ENCODE measurements around the gene PLA2G15. TPM values are rescaled to one million over a fixed set of nuclear protein-coding genes. Genes with fewer than 3 reads are reported as not detected.

PLA2G15 gene
- polyA plus RNA-seq, 2 of the 4 experiments (the other 2 are of a cell fraction), result 4.8 to 8.7 TPM

DNA sequence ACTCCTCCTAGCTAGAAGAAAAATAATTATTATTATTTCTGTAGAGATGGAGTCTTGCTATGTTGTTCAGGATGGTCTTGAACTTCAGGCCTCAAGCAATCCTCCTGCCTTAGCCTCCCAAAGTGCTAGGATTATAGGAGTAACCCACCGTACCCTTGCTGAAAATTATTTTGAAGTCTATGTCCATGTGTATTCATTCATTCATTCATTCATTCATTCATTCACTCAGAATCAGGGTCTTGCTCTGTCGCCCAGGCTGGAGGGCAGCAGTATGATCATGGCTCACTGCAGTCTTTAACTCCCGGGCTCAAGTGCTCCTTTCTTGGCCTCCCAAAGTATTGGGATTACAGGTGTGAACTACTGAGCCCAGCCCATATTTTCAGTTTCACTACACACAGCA lies 61.5 kb downstream of the PLA2G15 start:
- H3K4me3 ChIP-seq, result no peak overlapping the region
- H3K9me3 ChIP-seq, result no peaks in the 10 kb centered on the region
- peaks cover 12% of the 10 kb centered on the region; the same call in 2 of the 3 replicates for H3K4me1 ChIP-seq
- ChIA-PET CTCF (interaction anchor here (0.8 to 3.5 kb wide), 4 partner anchors 10 to 786 kb away, joined by 3 to 16 read pairs (median 7); partner anchors contain the start of gene SLC7A6), POLR2A (no interaction called here)
- 95% methylated on average over 3 of the region's 3 CpGs for WGBS (ENCODE audit: missing lambda C conversion rate)
- ATAC-seq, result no peak
- DNase-seq (ENCODE audit: low read depth in 1 of 2, low spot score in 1 of 2), result no peak
- no peak overlapping the region for H3K4me2 ChIP-seq
- TF ChIP-seq RFX5 (IDR thresholded peaks at IDR 0.05) (no peak), HEYL (CRISPR knock-in tag; IDR thresholded peaks at IDR 0.05) (no peak), RARB (CRISPR knock-in tag; IDR thresholded peaks at IDR 0.05) (no peak), POLR2AphosphoS2 (conservative IDR thresholded peaks at IDR 0.05; ENCODE audit: low read length) (no peak), HOXA7 (CRISPR knock-in tag; IDR thresholded peaks at IDR 0.05) (no peak), NFE2L2 (conservative IDR thresholded peaks at IDR 0.05; ENCODE audit: low read length) (no peak), CHD2 (IDR thresholded peaks at IDR 0.05; ENCODE audit: low read length, partially characterized antibody) (no peak)
- TF ChIP-seq, protein P1, sequence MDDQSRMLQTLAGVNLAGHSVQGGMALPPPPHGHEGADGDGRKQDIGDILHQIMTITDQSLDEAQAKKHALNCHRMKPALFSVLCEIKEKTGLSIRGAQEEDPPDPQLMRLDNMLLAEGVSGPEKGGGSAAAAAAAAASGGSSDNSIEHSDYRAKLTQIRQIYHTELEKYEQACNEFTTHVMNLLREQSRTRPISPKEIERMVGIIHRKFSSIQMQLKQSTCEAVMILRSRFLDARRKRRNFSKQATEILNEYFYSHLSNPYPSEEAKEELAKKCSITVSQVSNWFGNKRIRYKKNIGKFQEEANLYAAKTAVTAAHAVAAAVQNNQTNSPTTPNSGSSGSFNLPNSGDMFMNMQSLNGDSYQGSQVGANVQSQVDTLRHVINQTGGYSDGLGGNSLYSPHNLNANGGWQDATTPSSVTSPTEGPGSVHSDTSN (IDR thresholded peaks at IDR 0.05), result no peak
- no peak overlapping the region for H3K27ac ChIP-seq
- no peak for FAIRE-seq

DNA sequence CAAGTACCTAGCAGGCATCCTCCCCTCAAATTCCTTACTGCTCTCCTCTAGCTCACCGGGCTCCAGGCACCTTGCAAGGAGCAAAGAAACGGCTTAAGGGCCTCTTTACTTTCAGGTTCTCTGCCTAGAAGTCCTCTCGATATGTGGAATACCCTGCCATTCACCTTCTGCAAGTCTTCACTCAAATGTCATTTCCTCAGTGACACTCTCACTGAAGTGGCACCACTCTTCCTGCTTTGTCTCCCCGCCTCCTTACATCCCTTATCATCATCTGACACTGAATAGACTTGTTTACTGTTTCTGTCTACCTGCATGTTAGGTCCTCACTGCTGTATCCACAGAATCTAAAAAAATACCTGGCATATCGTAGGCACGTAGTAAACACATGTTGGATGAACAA lies 64.6 kb downstream of the PLA2G15 start:
- POLR2A ChIA-PET, result interaction anchor here (1.7 to 3.1 kb wide), 2 partner anchors 45 to 72 kb away, joined by 8 to 47 read pairs; partner anchors contain the start of gene SLC7A6
- FAIRE-seq, result no peak
- no peak for TF ChIP-seq POLR2A (IDR thresholded peaks at IDR 0.05; ENCODE audit: low read length)
- no peak for TF ChIP-seq JUNB (IDR thresholded peaks at IDR 0.05)
- no peak for TF ChIP-seq ZSCAN20 (CRISPR knock-in tag; IDR thresholded peaks at IDR 0.05)
- no peak for TF ChIP-seq CBX2 (IDR thresholded peaks at IDR 0.05; ENCODE audit: borderline replicate concordance, low read depth)
- TF ChIP-seq SREBF2 (IDR thresholded peaks at IDR 0.05), result no peak
- TF ChIP-seq ZFP36 (IDR thresholded peaks at IDR 0.05; ENCODE audit: borderline replicate concordance, partially characterized antibody), result no peak
- no peak for TF ChIP-seq RAD21 (conservative IDR thresholded peaks at IDR 0.05 in 1 of 2, IDR thresholded peaks at IDR 0.05 in 1 of 2)
- no peak for TF ChIP-seq MYC (IDR thresholded peaks at IDR 0.05; ENCODE audit: borderline replicate concordance, low read length)
- TF ChIP-seq BHLHE40 (IDR thresholded peaks at IDR 0.05; ENCODE audit: low read depth, low read length), result no peak
- no peak for DNase-seq (ENCODE audit: low read depth in 1 of 2, low spot score in 1 of 2)
- CTCF ChIA-PET, result interaction anchor here (1.7 to 3.2 kb wide), 3 partner anchors 46 to 68 kb away, joined by 6 to 10 read pairs (median 8); partner anchors contain the start of gene SLC7A6
- ATAC-seq, result no peak
- H3K27ac ChIP-seq, result peak overlapping the region; percentile 83 to 90
- peak overlapping the region; percentile 91 for H3K4me3 ChIP-seq
- H3K9me3 ChIP-seq, result no peaks in the 10 kb centered on the region
- 39% methylated on average over 6 of the region's 6 CpGs for WGBS (ENCODE audit: missing lambda C conversion rate)
- peak overlapping the region; percentile 92 for H3K4me2 ChIP-seq
- peaks cover 21% of the 10 kb centered on the region for H3K4me1 ChIP-seq

DNA sequence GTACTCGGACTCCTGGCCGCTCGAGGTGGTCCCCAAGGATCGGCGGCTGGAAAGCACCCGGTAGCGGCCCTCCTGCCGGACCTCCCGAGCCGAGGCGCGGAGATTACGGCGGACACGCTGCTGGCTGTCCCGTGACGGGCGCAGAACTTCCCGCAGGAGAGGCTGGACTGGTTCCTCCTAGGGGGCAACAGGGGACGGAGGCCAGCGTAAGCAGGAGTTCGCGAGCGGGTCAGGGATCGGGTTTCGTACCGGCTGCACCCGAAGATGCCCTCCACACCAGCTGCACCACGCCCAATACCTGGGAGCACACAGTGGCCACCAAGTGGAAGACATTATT lies 65.2 kb downstream of the PLA2G15 start:
- CTCF ChIA-PET, result interaction anchor here (0.8 to 3.2 kb wide), 16 partner anchors 9 to 69 kb away, joined by 3 to 20 read pairs (median 4); partner anchors contain the start of gene SLC7A6
- FAIRE-seq (no peak), ATAC-seq (peak; percentile 73 to 79), DNase-seq (ENCODE audit: low read depth in 1 of 2, low spot score in 1 of 2) (no peak)
- Histone ChIP-seq H3K27ac (peak overlapping the region; percentile 83 to 90), H3K4me1 (peaks cover 21% of the 10 kb centered on the region), H3K4me3 (peak overlapping the region; percentile 91), H3K4me2 (peak overlapping the region; percentile 92), H3K9me3 (no peaks in the 10 kb centered on the region)
- under 1% methylated on average over 19 of the region's 29 CpGs for WGBS (ENCODE audit: missing lambda C conversion rate)
- no peak for TF ChIP-seq NFE2L2 (conservative IDR thresholded peaks at IDR 0.05; ENCODE audit: low read length)
- TF ChIP-seq HOXA7 (CRISPR knock-in tag; IDR thresholded peaks at IDR 0.05), result no peak
- TF ChIP-seq, protein P2, sequence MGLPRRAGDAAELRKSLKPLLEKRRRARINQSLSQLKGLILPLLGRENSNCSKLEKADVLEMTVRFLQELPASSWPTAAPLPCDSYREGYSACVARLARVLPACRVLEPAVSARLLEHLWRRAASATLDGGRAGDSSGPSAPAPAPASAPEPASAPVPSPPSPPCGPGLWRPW (IDR thresholded peaks at IDR 0.05), result no peak
- POLR2A ChIA-PET, result interaction anchor here (0.5 to 3.1 kb wide), 16 partner anchors 9 to 933 kb away, joined by 3 to 47 read pairs (median 5); partner anchors contain the start of gene SLC7A6

Small RNAs within 50 kb of the gene (small RNA-seq; reads per million reads assigned to genes)
- 0 reads per million in 6 experiments for gene RNU6-1262P

Other genes starting within 250 kb of the PLA2G15 start
- not detected in 2 replicates for gene DPEP2, start 245.9 kb upstream of the PLA2G15 start, polyA plus RNA-seq (2011; rRNA removed)
- gene DPEP2, start 245.9 kb upstream of the PLA2G15 start, polyA plus RNA-seq (2017; fragmentation: RNase III; extraction: RNeasy Plus Mini Kit Qiagen cat#74134 plus additional on column Dnase treatment), result not detected in 3 replicates
- gene DPEP2NB, start 229.5 kb upstream of the PLA2G15 start, polyA plus RNA-seq (2011; rRNA removed), result not detected in 2 replicates
- not detected in 3 replicates for gene DPEP2NB, start 229.5 kb upstream of the PLA2G15 start, polyA plus RNA-seq (2017; fragmentation: RNase III; extraction: RNeasy Plus Mini Kit Qiagen cat#74134 plus additional on column Dnase treatment)
- 14.0 and 18.3 TPM in 2 replicates for gene DDX28, start 222.1 kb upstream of the PLA2G15 start, polyA plus RNA-seq (2011; rRNA removed)
- gene DDX28, start 222.1 kb upstream of the PLA2G15 start, polyA plus RNA-seq (2017; fragmentation: RNase III; extraction: RNeasy Plus Mini Kit Qiagen cat#74134 plus additional on column Dnase treatment), result 13.8 to 14.9 TPM (median 14.6 TPM) in 3 replicates
- 20.7 and 21.5 TPM in 2 replicates for gene DUS2, start 222.1 kb upstream of the PLA2G15 start, polyA plus RNA-seq (2011; rRNA removed)
- gene DUS2, start 222.1 kb upstream of the PLA2G15 start, polyA plus RNA-seq (2017; fragmentation: RNase III; extraction: RNeasy Plus Mini Kit Qiagen cat#74134 plus additional on column Dnase treatment), result 20.8 to 22.8 TPM (median 21.7 TPM) in 3 replicates
- gene NFATC3, start 160.0 kb upstream of the PLA2G15 start, polyA plus RNA-seq (2011; rRNA removed), result 23.9 and 32.4 TPM in 2 replicates
- 11.8 to 13.3 TPM (median 12.5 TPM) in 3 replicates for gene NFATC3, start 160.0 kb upstream of the PLA2G15 start, polyA plus RNA-seq (2017; fragmentation: RNase III; extraction: RNeasy Plus Mini Kit Qiagen cat#74134 plus additional on column Dnase treatment)
- gene ESRP2, start 9.2 kb upstream of the PLA2G15 start, polyA plus RNA-seq (2011; rRNA removed), result 0.04 and 0.08 TPM in 2 replicates
- gene ESRP2, start 9.2 kb upstream of the PLA2G15 start, polyA plus RNA-seq (2017; fragmentation: RNase III; extraction: RNeasy Plus Mini Kit Qiagen cat#74134 plus additional on column Dnase treatment), result 0.07 to 0.10 TPM (median 0.09 TPM) in 3 replicates
- 32.9 and 45.3 TPM in 2 replicates for gene SLC7A6, start 19.2 kb downstream of the PLA2G15 start, polyA plus RNA-seq (2011; rRNA removed)
- 29.1 to 35.9 TPM (median 31.1 TPM) in 3 replicates for gene SLC7A6, start 19.2 kb downstream of the PLA2G15 start, polyA plus RNA-seq (2017; fragmentation: RNase III; extraction: RNeasy Plus Mini Kit Qiagen cat#74134 plus additional on column Dnase treatment)
- gene SLC7A6OS, start 65.6 kb downstream of the PLA2G15 start, polyA plus RNA-seq (2011; rRNA removed), result 11.0 and 11.9 TPM in 2 replicates
- gene SLC7A6OS, start 65.6 kb downstream of the PLA2G15 start, polyA plus RNA-seq (2017; fragmentation: RNase III; extraction: RNeasy Plus Mini Kit Qiagen cat#74134 plus additional on column Dnase treatment), result 10.4 to 11.5 TPM (median 10.9 TPM) in 3 replicates
- 37.1 and 37.6 TPM in 2 replicates for gene PRMT7, start 65.6 kb downstream of the PLA2G15 start, polyA plus RNA-seq (2011; rRNA removed)
- gene PRMT7, start 65.6 kb downstream of the PLA2G15 start, polyA plus RNA-seq (2017; fragmentation: RNase III; extraction: RNeasy Plus Mini Kit Qiagen cat#74134 plus additional on column Dnase treatment), result 44.7 to 47.2 TPM (median 46.3 TPM) in 3 replicates
- gene SMPD3, start 203.1 kb downstream of the PLA2G15 start, polyA plus RNA-seq (2011; rRNA removed), result 0.04 and 0.07 TPM in 2 replicates
- 0.12 to 0.24 TPM (median 0.13 TPM) in 3 replicates for gene SMPD3, start 203.1 kb downstream of the PLA2G15 start, polyA plus RNA-seq (2017; fragmentation: RNase III; extraction: RNeasy Plus Mini Kit Qiagen cat#74134 plus additional on column Dnase treatment)